Activated CD4-positive, alpha-beta memory T cell treated with anti-CD3 and anti-CD28 coated beads for 36 hours (primary cell): Measurements from ENCODE around the gene CDCA3. TPM values are rescaled to one million over a fixed set of nuclear protein-coding genes. Genes with fewer than 3 reads are reported as not detected.

Source experiments
- CTCF ChIA-PET: fragments of 350-600 bp; sonication (Branson Sonifier 250); formaldehyde crosslinking; loops from one replicate; lab custom pipeline; 2021; ENCODE audit warnings: antibody characterized with exemption, inconsistent platforms; lab: Charles Lee
- POLR2A ChIA-PET: fragments of 350-600 bp; sonication (Branson Sonifier 250); formaldehyde crosslinking; loops from one replicate; lab custom pipeline; 2021; ENCODE audit warnings: antibody characterized with exemption; lab: Charles Lee
- DNase-seq: peaks from one replicate; pipeline ENCODE4 v3.0.0-alpha.2; 2020
- H3K27ac Mint-ChIP-seq: one replicate; pipeline ENCODE4 v1.8.0; 2021; ENCODE audit warnings: mixed read lengths
- H3K27me3 Mint-ChIP-seq: one replicate; pipeline ENCODE4 v1.8.0; 2021; ENCODE audit warnings: mixed read lengths
- H3K36me3 Mint-ChIP-seq: one replicate; pipeline ENCODE4 v1.8.0; 2021; ENCODE audit warnings: mixed read lengths
- H3K4me1 Mint-ChIP-seq: one replicate; pipeline ENCODE4 v1.8.0; 2021; ENCODE audit warnings: low read depth, mixed read lengths
- H3K4me3 Mint-ChIP-seq: one replicate; pipeline ENCODE4 v1.8.0; 2021; ENCODE audit warnings: mild to moderate bottlenecking, mixed read lengths
- H3K9me3 Mint-ChIP-seq: one replicate; pipeline ENCODE4 v1.8.0; 2021; ENCODE audit warnings: mixed read lengths
- intact Hi-C: fragments of 100-400 bp; cut with micrococcal nuclease; formaldehyde crosslinking; loops from one replicate; pipeline ENCODE4 v1.15.1; 2023
- total RNA-seq, 2 experiments: library from RNA; stranded (reverse); gene quantifications; one replicate each; pipeline ENCODE4 v1.2.3, GENCODE V29; 2021

Gene CDCA3
- total RNA-seq, 2 experiments from 2014 or later: 80.3 to 87.8 TPM

GRCh38 chr12:6833189-6833890 lies 17.7 kb downstream of the CDCA3 start:
- H3K27ac Mint-ChIP-seq: no peak overlapping the region
- intact Hi-C loops: no loop called here
- ChIA-PET POLR2A (interaction anchor here (1.1 kb wide), 1 partner anchor 44 kb away, joined by 5 read pairs; the partner anchor contains the start of gene CD4), CTCF (interaction anchor here (1.0 to 6.0 kb wide), 8 partner anchors 9 to 80 kb away, joined by 3 to 44 read pairs (median 23); partner anchors contain the start of genes CDCA3, MLF2, SPSB2 and USP5)
- no peak overlapping the region for H3K4me3 Mint-ChIP-seq
- DNase-seq: no peak
- no peaks in the 10 kb centered on the region for H3K36me3 Mint-ChIP-seq
- peaks cover 10% of the 10 kb centered on the region for H3K4me1 Mint-ChIP-seq
- H3K9me3 Mint-ChIP-seq: no peaks in the 10 kb centered on the region
- H3K27me3 Mint-ChIP-seq: peaks cover 7% of the 10 kb centered on the region

GRCh38 chr12:6832125-6832524 lies 19.0 kb downstream of the CDCA3 start:
- no peak for DNase-seq
- no peaks in the 10 kb centered on the region for H3K9me3 Mint-ChIP-seq
- intact Hi-C loops: no loop called here
- H3K27ac Mint-ChIP-seq: no peak overlapping the region
- peaks cover 18% of the 10 kb centered on the region for H3K4me1 Mint-ChIP-seq
- CTCF ChIA-PET: interaction anchor here (0.6 to 6.0 kb wide), 7 partner anchors 13 to 214 kb away, joined by 3 to 41 read pairs (median 3); partner anchors contain the start of genes CDCA3, MLF2 and USP5
- H3K27me3 Mint-ChIP-seq: peaks cover 14% of the 10 kb centered on the region
- POLR2A ChIA-PET: no interaction called here
- H3K36me3 Mint-ChIP-seq: no peaks in the 10 kb centered on the region
- H3K4me3 Mint-ChIP-seq: no peak overlapping the region

GRCh38 chr12:6831450-6831995 lies 19.6 kb downstream of the CDCA3 start:
- H3K9me3 Mint-ChIP-seq: no peaks in the 10 kb centered on the region
- DNase-seq: no peak
- intact Hi-C loops: no loop called here
- H3K27me3 Mint-ChIP-seq: peaks cover 18% of the 10 kb centered on the region
- no peak overlapping the region for H3K4me3 Mint-ChIP-seq
- ChIA-PET POLR2A (no interaction called here), CTCF (interaction anchor here (0.9 to 2.7 kb wide), 4 partner anchors 10 to 78 kb away, joined by 3 to 16 read pairs (median 4); partner anchors contain the start of genes GPR162 and MLF2)
- peaks cover 18% of the 10 kb centered on the region for H3K4me1 Mint-ChIP-seq
- H3K36me3 Mint-ChIP-seq: no peaks in the 10 kb centered on the region
- no peak overlapping the region for H3K27ac Mint-ChIP-seq

- Mint-ChIP-seq H3K36me3 (no peaks in the 10 kb centered on the region), H3K4me1 (peaks cover 18% of the 10 kb centered on the region), H3K27me3 (peaks cover 23% of the 10 kb centered on the region), H3K9me3 (no peaks in the 10 kb centered on the region), H3K27ac (no peak overlapping the region), H3K4me3 (no peak overlapping the region)
- no peak for DNase-seq
- CTCF ChIA-PET: interaction anchor here (0.9 to 2.7 kb wide), 5 partner anchors 8 to 78 kb away, joined by 3 to 16 read pairs (median 3); partner anchors contain the start of genes GPR162 and MLF2
- POLR2A ChIA-PET: interaction anchor here (0.5 to 1.0 kb wide), 2 partner anchors 26 to 78 kb away, joined by 3 to 4 read pairs; partner anchors contain the start of gene MLF2
- intact Hi-C loops: no loop called here
Observed at GRCh38 chr12:6830999-6831398, 20.1 kb downstream of the CDCA3 start.

DNA sequence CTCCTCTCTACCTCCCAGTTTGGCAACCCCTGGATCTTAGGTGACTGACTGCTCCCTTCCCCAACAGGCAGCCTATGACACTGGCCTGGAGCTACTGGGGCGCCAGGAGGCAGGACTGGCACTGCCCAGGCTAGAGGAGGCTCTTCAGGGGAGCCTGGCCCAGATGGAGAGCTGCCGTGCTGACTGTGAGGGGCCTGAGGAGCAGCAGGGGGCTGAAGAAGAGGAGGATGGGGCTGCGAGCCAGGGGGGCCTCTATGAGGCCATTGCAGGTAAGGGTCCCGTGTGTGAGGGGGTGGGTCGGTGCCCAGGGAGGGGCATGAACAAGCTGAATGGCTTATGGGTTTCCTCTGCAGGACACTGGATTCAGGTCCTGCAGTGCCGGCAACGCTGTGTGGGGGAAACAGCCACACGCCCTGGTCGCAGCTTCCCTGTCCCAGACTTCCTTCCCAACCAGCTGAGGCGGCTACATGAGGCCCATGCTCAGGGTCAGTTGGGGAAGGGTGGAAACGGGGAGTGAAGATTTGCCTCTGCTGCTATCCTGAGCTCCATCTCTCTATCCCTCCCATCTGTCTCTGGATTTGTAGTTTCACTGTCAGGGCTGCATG lies 20.7 kb downstream of the CDCA3 start:
- no peaks in the 10 kb centered on the region for H3K36me3 Mint-ChIP-seq
- peaks cover 25% of the 10 kb centered on the region for H3K27me3 Mint-ChIP-seq
- H3K9me3 Mint-ChIP-seq: no peaks in the 10 kb centered on the region
- ChIA-PET CTCF (interaction anchor here (0.9 to 2.7 kb wide), 5 partner anchors 8 to 77 kb away, joined by 3 to 16 read pairs (median 3); partner anchors contain the start of genes GPR162 and MLF2), POLR2A (interaction anchor here (0.5 to 2.2 kb wide), 3 partner anchors 21 to 77 kb away, joined by 3 to 6 read pairs (median 4); partner anchors contain the start of genes CDCA3, MLF2 and USP5)
- no peak overlapping the region for H3K4me3 Mint-ChIP-seq
- H3K4me1 Mint-ChIP-seq: peaks cover 18% of the 10 kb centered on the region
- no peak overlapping the region for H3K27ac Mint-ChIP-seq
- DNase-seq: no peak
- intact Hi-C loops: no loop called here

GRCh38 chr12:6829536-6830220 lies 21.4 kb downstream of the CDCA3 start:
- Mint-ChIP-seq H3K27me3 (peaks cover 26% of the 10 kb centered on the region), H3K27ac (no peak overlapping the region), H3K9me3 (no peaks in the 10 kb centered on the region)

GRCh38 chr12:6828781-6829535 lies 22.1 kb downstream of the CDCA3 start:
- peak; percentile 50 for DNase-seq
- peak overlapping the region; percentile 77 for H3K4me3 Mint-ChIP-seq
- ChIA-PET POLR2A (interaction anchor here (0.8 to 2.2 kb wide), 8 partner anchors 11 to 105 kb away, joined by 3 to 7 read pairs (median 4); partner anchors contain the start of genes CD4, CDCA3, COPS7A and GNB3), CTCF (interaction anchor here (0.6 to 2.8 kb wide), 14 partner anchors 13 to 155 kb away, joined by 3 to 16 read pairs (median 3); partner anchors contain the start of gene MLF2)
- H3K27me3 Mint-ChIP-seq: peaks cover 29% of the 10 kb centered on the region
- H3K4me1 Mint-ChIP-seq: peaks cover 19% of the 10 kb centered on the region
- intact Hi-C loops: loop anchor here (5.0 kb wide), 2 partner anchors 142 to 212 kb away; partner anchors contain the start of gene ZNF384
- no peaks in the 10 kb centered on the region for H3K36me3 Mint-ChIP-seq
- H3K9me3 Mint-ChIP-seq: no peaks in the 10 kb centered on the region
- H3K27ac Mint-ChIP-seq: no peak overlapping the region

More at GRCh38 chr12:6829536-6830220, 21.4 kb downstream of the CDCA3 start:
- peak overlapping the region; percentile 77 for H3K4me3 Mint-ChIP-seq
- intact Hi-C loops: loop anchor here (5.0 kb wide), 2 partner anchors 142 to 212 kb away; partner anchors contain the start of gene ZNF384
- DNase-seq: no peak
- H3K36me3 Mint-ChIP-seq: no peaks in the 10 kb centered on the region
- ChIA-PET POLR2A (interaction anchor here (1.0 to 2.2 kb wide), 7 partner anchors 11 to 106 kb away, joined by 3 to 7 read pairs (median 5); partner anchors contain the start of genes CD4, CDCA3, COPS7A and GNB3), CTCF (interaction anchor here (0.9 to 2.8 kb wide), 9 partner anchors 9 to 76 kb away, joined by 3 to 16 read pairs (median 3); partner anchors contain the start of gene MLF2)
- H3K4me1 Mint-ChIP-seq: peaks cover 19% of the 10 kb centered on the region

- Mint-ChIP-seq H3K4me1 (peaks cover 19% of the 10 kb centered on the region), H3K27me3 (peaks cover 29% of the 10 kb centered on the region)
Observed at GRCh38 chr12:6827982-6828780, 22.9 kb downstream of the CDCA3 start, which contains the start of gene P3H3. P3H3 (plus strand) TSS chr12:6828407; CDS start chr12:6828441, 34 bp downstream.

GRCh38 chr12:6827437-6827911 lies 23.6 kb downstream of the CDCA3 start:
- Mint-ChIP-seq H3K4me3 (peak overlapping the region; percentile 9), H3K27ac (no peak overlapping the region), H3K36me3 (no peaks in the 10 kb centered on the region), H3K27me3 (peaks cover 29% of the 10 kb centered on the region), H3K4me1 (peaks cover 19% of the 10 kb centered on the region), H3K9me3 (no peaks in the 10 kb centered on the region)
- ChIA-PET POLR2A (no interaction called here), CTCF (interaction anchor here (1.1 to 2.8 kb wide), 6 partner anchors 15 to 74 kb away, joined by 3 to 16 read pairs (median 3); partner anchors contain the start of gene MLF2)
- DNase-seq: peak; percentile 73
- intact Hi-C loops: loop anchor here (2.0 to 5.0 kb wide), 3 partner anchors 35 to 210 kb away; partner anchors contain the start of gene ZNF384

More at GRCh38 chr12:6827982-6828780, 22.9 kb downstream of the CDCA3 start, which contains the start of gene P3H3:
- DNase-seq: no peak
- no peaks in the 10 kb centered on the region for H3K9me3 Mint-ChIP-seq
- CTCF ChIA-PET: interaction anchor here (0.6 to 2.8 kb wide), 14 partner anchors 14 to 154 kb away, joined by 3 to 16 read pairs (median 3); partner anchors contain the start of gene MLF2
- no peak within 1 kb of the TSS for H3K27ac Mint-ChIP-seq
- intact Hi-C loops: loop anchor here (2.0 to 5.0 kb wide), 3 partner anchors 35 to 211 kb away; partner anchors contain the start of gene ZNF384
- H3K36me3 Mint-ChIP-seq: no peaks in the 10 kb centered on the region
- peak within 1 kb of the TSS; percentile 77 for H3K4me3 Mint-ChIP-seq
- POLR2A ChIA-PET: interaction anchor here (0.8 to 2.2 kb wide), 7 partner anchors 12 to 104 kb away, joined by 3 to 7 read pairs (median 5); partner anchors contain the start of genes CD4, CDCA3, COPS7A and GNB3
